ENCODE measurements around the gene KLF14. TPM values are rescaled to one million over a fixed set of nuclear protein-coding genes. Genes with fewer than 3 reads are reported as not detected.
A peak's percentile ranks its signal among the peaks of the same experiment; 100 is the strongest.

Gene KLF14
- total RNA-seq, 1 experiment from 2014 or later, result not detected

DNA sequence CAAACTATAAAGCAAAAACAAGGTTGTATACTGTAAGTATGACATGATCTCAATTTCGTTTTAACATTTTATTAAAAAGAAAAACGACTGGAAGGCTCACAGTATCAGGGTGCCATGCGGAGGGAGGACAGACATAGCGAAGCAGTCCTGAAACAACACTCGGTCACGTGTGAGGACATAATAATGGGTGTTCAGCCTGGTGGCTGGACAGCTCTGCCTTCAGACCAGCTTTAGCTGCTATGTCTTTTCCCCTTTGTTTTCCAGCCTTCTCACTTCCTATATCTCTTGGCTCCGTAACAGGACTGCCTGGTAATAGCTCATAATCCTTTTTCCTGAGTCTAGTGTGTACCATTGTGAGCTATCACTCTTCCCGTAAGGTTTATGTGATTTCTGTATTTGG, 18.4 kb upstream of the KLF14 start:
- Histone ChIP-seq H4K20me1 (ENCODE audit: insufficient read depth, low read depth, low read length) (no peaks in the 10 kb centered on the region), H3K9me2 (replicated peaks; ENCODE audit: insufficient read depth, low read length) (no peaks in the 10 kb centered on the region), H3K9me3 (ENCODE audit: low read length) (no peaks in the 10 kb centered on the region), H3K79me2 (ENCODE audit: low read length) (no peaks in the 10 kb centered on the region), H2AFZ (ENCODE audit: low read length) (no peak overlapping the region), H3K27me3 (ENCODE audit: low read length) (no peaks in the 10 kb centered on the region), H3K36me3 (ENCODE audit: insufficient read depth, low read length) (no peaks in the 10 kb centered on the region), H3K9ac (ENCODE audit: low read length) (no peak overlapping the region), H3K4me3 (ENCODE audit: low read length) (no peak overlapping the region), H3K27ac (ENCODE audit: low read length) (no peak overlapping the region), H3K4me1 (ENCODE audit: low read length) (peaks cover 4% of the 10 kb centered on the region), H3K4me2 (ENCODE audit: low read depth, low read length, poor library complexity, severe bottlenecking) (no peak overlapping the region)
- DNase-seq, result no peak

DNA sequence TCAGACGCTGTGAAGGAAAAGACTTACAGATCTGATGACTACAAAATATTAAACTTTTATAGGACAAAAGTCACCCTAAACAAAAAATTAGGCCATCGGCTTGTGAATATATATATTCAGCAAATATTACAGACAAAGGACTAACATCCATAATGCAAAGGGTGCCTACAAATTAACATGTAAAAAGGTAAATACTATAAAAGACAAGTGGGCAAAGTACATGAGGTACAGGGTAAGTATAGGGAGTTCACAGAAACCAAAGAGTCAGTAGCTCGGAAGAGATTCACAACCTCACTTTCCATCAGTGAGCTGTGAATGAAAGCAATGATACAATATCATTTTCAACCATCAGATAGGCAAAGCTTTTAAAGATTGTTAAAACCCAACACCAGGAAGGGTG, 16.7 kb upstream of the KLF14 start:
- H3K9me3 ChIP-seq (ENCODE audit: low read length), result no peaks in the 10 kb centered on the region
- no peaks in the 10 kb centered on the region for H3K79me2 ChIP-seq (ENCODE audit: low read length)
- H3K27me3 ChIP-seq (ENCODE audit: low read length), result no peaks in the 10 kb centered on the region
- H3K4me2 ChIP-seq (ENCODE audit: low read depth, low read length, poor library complexity, severe bottlenecking), result no peak overlapping the region
- no peaks in the 10 kb centered on the region for H4K20me1 ChIP-seq (ENCODE audit: insufficient read depth, low read depth, low read length)
- no peaks in the 10 kb centered on the region for H3K36me3 ChIP-seq (ENCODE audit: insufficient read depth, low read length)
- no peak overlapping the region for H3K27ac ChIP-seq (ENCODE audit: low read length)
- DNase-seq, result no peak
- no peak overlapping the region for H3K9ac ChIP-seq (ENCODE audit: low read length)
- no peak overlapping the region for H3K4me3 ChIP-seq (ENCODE audit: low read length)
- peaks cover 4% of the 10 kb centered on the region for H3K4me1 ChIP-seq (ENCODE audit: low read length)
- no peaks in the 10 kb centered on the region for H3K9me2 ChIP-seq (replicated peaks; ENCODE audit: insufficient read depth, low read length)
- H2AFZ ChIP-seq (ENCODE audit: low read length), result no peak overlapping the region

DNA sequence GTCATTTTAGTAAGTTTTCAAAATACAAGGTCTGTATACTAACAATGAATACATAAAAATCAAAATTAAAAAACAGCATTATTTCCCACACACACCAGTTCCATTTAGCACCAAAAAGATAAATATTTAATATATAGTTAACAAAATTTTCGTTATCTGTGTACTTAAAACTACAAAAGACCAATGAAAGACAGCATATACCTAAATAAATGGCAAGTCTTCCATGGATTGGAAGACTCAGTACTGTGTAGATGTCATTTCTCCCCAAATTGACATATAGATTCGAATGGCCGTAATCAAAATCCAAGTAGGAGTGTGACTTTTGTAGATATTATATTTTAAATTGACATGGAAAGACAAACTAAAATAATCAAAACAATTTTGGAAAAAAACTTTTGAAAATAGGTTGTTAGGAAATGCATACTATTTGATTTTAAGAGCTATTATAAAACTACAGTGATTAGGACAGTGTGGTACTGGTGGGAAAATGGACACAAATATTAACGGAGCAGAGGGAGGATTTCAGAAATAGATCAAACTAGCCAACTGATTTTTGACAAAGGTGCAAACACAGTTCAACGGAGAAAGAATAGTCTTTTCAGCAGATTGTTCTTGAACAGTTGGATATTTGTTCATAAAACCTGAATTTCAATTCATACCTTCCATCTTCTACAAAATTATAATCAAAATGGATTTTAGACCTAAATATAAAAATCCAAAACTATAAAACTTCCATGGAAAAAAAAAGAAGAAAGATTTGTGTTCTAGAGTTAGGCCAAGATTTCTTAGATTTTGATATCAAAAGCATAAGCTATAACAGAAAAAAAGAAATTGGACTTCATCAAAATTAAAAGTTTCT, 14.8 kb upstream of the KLF14 start:
- no peak for DNase-seq
- no peaks in the 10 kb centered on the region for H3K36me3 ChIP-seq (ENCODE audit: insufficient read depth, low read length)
- H4K20me1 ChIP-seq (ENCODE audit: insufficient read depth, low read depth, low read length), result no peaks in the 10 kb centered on the region
- no peak overlapping the region for H3K9ac ChIP-seq (ENCODE audit: low read length)
- H3K4me3 ChIP-seq (ENCODE audit: low read length), result no peak overlapping the region
- H3K9me2 ChIP-seq (replicated peaks; ENCODE audit: insufficient read depth, low read length), result no peaks in the 10 kb centered on the region
- no peak overlapping the region for H3K27ac ChIP-seq (ENCODE audit: low read length)
- no peaks in the 10 kb centered on the region for H3K27me3 ChIP-seq (ENCODE audit: low read length)
- H3K4me1 ChIP-seq (ENCODE audit: low read length), result peaks cover 4% of the 10 kb centered on the region
- no peak overlapping the region for H2AFZ ChIP-seq (ENCODE audit: low read length)
- no peak overlapping the region for H3K4me2 ChIP-seq (ENCODE audit: low read depth, low read length, poor library complexity, severe bottlenecking)
- H3K79me2 ChIP-seq (ENCODE audit: low read length), result no peaks in the 10 kb centered on the region
- no peaks in the 10 kb centered on the region for H3K9me3 ChIP-seq (ENCODE audit: low read length)

DNA sequence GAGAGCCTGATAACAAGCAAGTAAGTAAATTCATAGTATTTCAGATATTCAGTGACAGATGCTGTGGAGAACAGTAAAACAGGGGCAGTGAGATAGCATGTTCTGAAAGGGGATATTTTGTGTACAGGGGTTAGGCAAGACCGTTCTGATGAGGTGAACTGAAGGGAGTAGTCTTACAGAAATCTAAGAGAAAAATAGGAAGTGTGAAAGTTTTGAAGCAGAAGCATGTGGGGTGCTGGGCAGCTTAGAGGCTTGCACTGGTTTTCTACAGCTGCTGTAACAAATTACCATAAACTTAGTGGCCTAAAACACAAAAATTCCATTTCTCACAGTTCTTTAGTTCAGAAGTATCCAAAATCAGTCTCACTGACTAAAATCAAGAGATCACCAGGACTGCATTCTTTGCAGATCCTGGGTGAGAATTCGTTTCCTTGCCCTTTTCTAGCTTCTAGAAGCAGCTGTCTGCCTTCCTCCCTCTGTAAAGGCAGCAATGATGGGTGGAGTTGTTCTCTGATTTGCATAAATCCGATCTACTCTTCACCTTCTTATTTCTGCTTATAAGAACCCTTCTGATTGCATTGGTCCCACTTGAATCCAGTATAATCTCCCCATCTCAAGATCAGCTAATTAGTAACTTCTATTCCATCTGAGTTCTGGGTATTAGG, 7.5 kb upstream of the KLF14 start:
- H3K9ac ChIP-seq (ENCODE audit: low read length), result 0 out of 2 replicates have a peak overlapping the region, but pooled peaks have one; percentile 17
- H3K79me2 ChIP-seq (ENCODE audit: low read length), result no peaks in the 10 kb centered on the region
- DNase-seq, result peak; percentile 60
- no peaks in the 10 kb centered on the region for H3K36me3 ChIP-seq (ENCODE audit: insufficient read depth, low read length)
- H3K4me2 ChIP-seq (ENCODE audit: low read depth, low read length, poor library complexity, severe bottlenecking), result peak overlapping the region; percentile 58
- no peaks in the 10 kb centered on the region for H3K9me3 ChIP-seq (ENCODE audit: low read length)
- 0 out of 2 replicates have a peak overlapping the region, but pooled peaks have one; percentile 42 for H3K27ac ChIP-seq (ENCODE audit: low read length)
- H3K4me3 ChIP-seq (ENCODE audit: low read length), result peak overlapping the region; percentile 37; the same call in 1 of the 2 replicates
- no peaks in the 10 kb centered on the region for H3K27me3 ChIP-seq (ENCODE audit: low read length)
- peak overlapping the region; percentile 56 for H2AFZ ChIP-seq (ENCODE audit: low read length)
- H3K9me2 ChIP-seq (replicated peaks; ENCODE audit: insufficient read depth, low read length), result no peaks in the 10 kb centered on the region
- peaks cover 15% of the 10 kb centered on the region for H3K4me1 ChIP-seq (ENCODE audit: low read length)
- H4K20me1 ChIP-seq (ENCODE audit: insufficient read depth, low read depth, low read length), result no peaks in the 10 kb centered on the region

DNA sequence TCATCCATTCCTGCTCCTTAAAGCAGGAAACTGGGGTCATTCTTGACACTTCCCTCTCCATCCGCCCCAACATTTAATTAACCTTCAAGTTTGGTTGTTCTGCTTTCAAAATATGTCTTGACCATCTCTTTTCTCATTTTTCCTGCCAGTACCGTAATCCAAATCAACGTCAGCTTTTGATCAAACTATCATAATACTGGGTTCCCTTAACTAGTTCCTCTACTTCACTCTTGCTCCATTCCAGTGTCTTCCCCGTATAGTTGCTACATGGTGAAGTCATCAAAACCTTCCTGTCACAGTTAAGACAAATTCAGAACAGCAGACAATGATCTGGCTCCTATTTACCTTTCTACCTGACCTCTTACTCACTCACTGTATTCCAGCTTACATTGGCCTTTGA, 6.6 kb upstream of the KLF14 start:
- no peaks in the 10 kb centered on the region for H3K36me3 ChIP-seq (ENCODE audit: insufficient read depth, low read length)
- no peak overlapping the region for H3K4me3 ChIP-seq (ENCODE audit: low read length)
- no peak overlapping the region for H2AFZ ChIP-seq (ENCODE audit: low read length)
- peaks cover 15% of the 10 kb centered on the region for H3K4me1 ChIP-seq (ENCODE audit: low read length)
- no peak overlapping the region for H3K27ac ChIP-seq (ENCODE audit: low read length)
- no peaks in the 10 kb centered on the region for H3K27me3 ChIP-seq (ENCODE audit: low read length)
- H3K4me2 ChIP-seq (ENCODE audit: low read depth, low read length, poor library complexity, severe bottlenecking), result no peak overlapping the region
- no peaks in the 10 kb centered on the region for H3K79me2 ChIP-seq (ENCODE audit: low read length)
- H3K9me3 ChIP-seq (ENCODE audit: low read length), result no peaks in the 10 kb centered on the region
- no peaks in the 10 kb centered on the region for H4K20me1 ChIP-seq (ENCODE audit: insufficient read depth, low read depth, low read length)
- no peak overlapping the region for H3K9ac ChIP-seq (ENCODE audit: low read length)
- no peaks in the 10 kb centered on the region for H3K9me2 ChIP-seq (replicated peaks; ENCODE audit: insufficient read depth, low read length)
- no peak for DNase-seq

DNA sequence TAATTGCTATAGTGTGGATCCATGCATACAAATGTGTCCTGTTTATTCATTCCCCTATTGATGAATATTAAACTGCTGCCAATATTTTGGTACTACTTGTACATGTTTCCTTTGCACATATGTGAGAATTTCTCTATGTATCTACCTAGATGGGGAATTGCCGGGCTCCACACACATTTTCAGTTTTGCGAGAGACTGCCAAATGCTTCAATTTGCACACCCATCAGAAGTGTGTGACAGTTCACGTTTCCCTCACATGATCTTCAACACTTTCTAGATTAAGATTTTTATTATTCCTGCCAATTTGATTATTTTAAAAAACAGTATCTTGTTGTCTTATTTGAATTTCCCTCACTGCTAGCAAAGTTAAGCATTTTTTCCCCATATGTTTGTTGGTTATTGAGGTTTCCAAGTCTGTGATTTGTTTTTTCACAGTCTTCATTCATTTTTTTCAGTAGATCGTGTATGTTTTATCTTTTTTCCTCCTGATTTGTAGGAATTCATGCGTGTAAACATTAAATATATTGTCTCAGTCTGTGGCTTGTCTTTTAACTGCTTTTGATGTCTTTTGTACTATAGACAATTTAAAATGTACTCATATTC, 2.4 kb upstream of the KLF14 start:
- H4K20me1 ChIP-seq (ENCODE audit: insufficient read depth, low read depth, low read length), result no peaks in the 10 kb centered on the region

DNA sequence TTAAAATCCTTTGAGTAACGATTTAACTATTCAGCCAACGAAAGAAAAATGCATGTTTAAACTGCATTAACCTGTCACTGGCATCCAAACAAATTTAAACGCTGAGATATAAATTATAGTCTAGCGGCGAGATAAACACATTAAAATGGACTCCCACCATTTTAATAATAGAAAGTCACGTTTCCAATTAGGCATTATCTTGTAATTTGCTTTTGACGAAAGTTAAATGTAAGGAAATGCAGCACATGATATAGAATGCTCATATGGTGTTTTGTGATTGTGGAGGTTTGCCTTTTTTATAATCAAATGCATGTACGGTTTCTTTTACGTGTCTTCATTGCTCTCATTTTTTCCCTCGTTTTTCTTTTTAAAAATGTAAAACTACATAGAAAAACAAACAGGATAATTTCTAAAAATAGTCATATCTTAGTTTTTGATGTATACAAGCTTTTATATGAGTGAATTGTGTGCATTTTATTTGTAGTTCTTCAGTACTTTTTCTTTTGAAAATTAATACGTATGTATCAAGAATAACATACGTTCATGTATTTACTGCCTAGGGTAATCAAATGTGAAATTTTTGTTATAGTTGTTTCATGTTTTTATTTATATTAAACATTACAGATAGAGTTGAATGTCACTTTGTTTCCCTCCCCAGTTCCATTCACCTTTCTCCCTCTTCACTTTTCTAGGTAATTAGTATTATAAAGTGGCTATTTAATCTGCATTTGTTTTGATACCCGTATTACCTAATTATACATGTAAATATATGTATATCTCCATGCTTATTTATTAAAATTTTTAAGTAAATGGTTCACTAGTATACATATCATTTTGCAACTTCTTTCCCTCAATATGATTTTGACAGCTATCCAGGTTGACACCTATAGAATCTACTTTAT, 1.1 kb upstream of the KLF14 start:
- H3K9ac ChIP-seq (ENCODE audit: low read length), result peak overlapping the region; percentile 47
- H3K79me2 ChIP-seq (ENCODE audit: low read length), result no peaks in the 10 kb centered on the region
- H3K9me2 ChIP-seq (replicated peaks; ENCODE audit: insufficient read depth, low read length), result no peaks in the 10 kb centered on the region
- H3K4me3 ChIP-seq (ENCODE audit: low read length), result peak overlapping the region; percentile 68
- H3K27ac ChIP-seq (ENCODE audit: low read length), result no peak overlapping the region
- H3K4me2 ChIP-seq (ENCODE audit: low read depth, low read length, poor library complexity, severe bottlenecking), result peak overlapping the region; percentile 99
- H2AFZ ChIP-seq (ENCODE audit: low read length), result peak overlapping the region; percentile 70
- H3K27me3 ChIP-seq (ENCODE audit: low read length), result no peaks in the 10 kb centered on the region
- H3K4me1 ChIP-seq (ENCODE audit: low read length), result peaks cover 12% of the 10 kb centered on the region
- no peaks in the 10 kb centered on the region for H3K9me3 ChIP-seq (ENCODE audit: low read length)
- DNase-seq, result no peak
- H3K36me3 ChIP-seq (ENCODE audit: insufficient read depth, low read length), result no peaks in the 10 kb centered on the region
- no peaks in the 10 kb centered on the region for H4K20me1 ChIP-seq (ENCODE audit: insufficient read depth, low read depth, low read length)

More for the DNA sequence above, 2.4 kb upstream of the KLF14 start:
- no peak overlapping the region for H3K27ac ChIP-seq (ENCODE audit: low read length)
- H3K4me2 ChIP-seq (ENCODE audit: low read depth, low read length, poor library complexity, severe bottlenecking), result no peak overlapping the region
- no peaks in the 10 kb centered on the region for H3K9me3 ChIP-seq (ENCODE audit: low read length)
- H3K9ac ChIP-seq (ENCODE audit: low read length), result no peak overlapping the region
- H3K27me3 ChIP-seq (ENCODE audit: low read length), result no peaks in the 10 kb centered on the region
- peaks cover 17% of the 10 kb centered on the region for H3K4me1 ChIP-seq (ENCODE audit: low read length)
- no peaks in the 10 kb centered on the region for H3K9me2 ChIP-seq (replicated peaks; ENCODE audit: insufficient read depth, low read length)
- H3K79me2 ChIP-seq (ENCODE audit: low read length), result no peaks in the 10 kb centered on the region
- DNase-seq, result no peak
- no peaks in the 10 kb centered on the region for H3K36me3 ChIP-seq (ENCODE audit: insufficient read depth, low read length)
- H3K4me3 ChIP-seq (ENCODE audit: low read length), result no peak overlapping the region
- no peak overlapping the region for H2AFZ ChIP-seq (ENCODE audit: low read length)

All from Karpas-422 (cell line).